ENCODE measurements around the gene ITGA11.
"Not testable (repeated sequence)": the region's sequence is repeated elsewhere in the genome, so short reads cannot be mapped to it uniquely, and the experiment has no call there.

ITGA11 gene

GRCh38 chr15:68422403-68423145 is 9.4 kb downstream of the ITGA11 start:
- DNase-seq = not testable (repeated sequence)

GRCh38 chr15:68421798-68422402 is 10.1 kb downstream of the ITGA11 start:
- no peak for DNase-seq

GRCh38 chr15:68421115-68421551 is 10.8 kb downstream of the ITGA11 start:
- DNase-seq = no peak

- DNase-seq = no peak
These were observed 11.7 kb downstream of the ITGA11 start for GRCh38 chr15:68420186-68420684.

- DNase-seq = no peak
These were observed 12.4 kb downstream of the ITGA11 start for GRCh38 chr15:68419301-68420175.

- peak; percentile 7 for DNase-seq
These were observed 13.3 kb downstream of the ITGA11 start for GRCh38 chr15:68418611-68419161.

- DNase-seq = no peak
These were observed 14.1 kb downstream of the ITGA11 start for GRCh38 chr15:68417897-68418296.

GRCh38 chr15:68417051-68417450 is 14.9 kb downstream of the ITGA11 start:
- no peak for DNase-seq

- no peak for DNase-seq
These were observed 15.8 kb downstream of the ITGA11 start for GRCh38 chr15:68416158-68416535.

- DNase-seq = no peak
These were observed 16.3 kb downstream of the ITGA11 start for GRCh38 chr15:68415501-68416157.

- no peak for DNase-seq
These were observed 16.9 kb downstream of the ITGA11 start for GRCh38 chr15:68415061-68415460.

GRCh38 chr15:68414591-68414990 is 17.4 kb downstream of the ITGA11 start:
- DNase-seq = no peak

GRCh38 chr15:68414206-68414555 is 17.8 kb downstream of the ITGA11 start:
- DNase-seq = no peak

GRCh38 chr15:68413363-68414205 is 18.4 kb downstream of the ITGA11 start:
- DNase-seq = no peak

GRCh38 chr15:68412218-68412617 is 19.7 kb downstream of the ITGA11 start:
- no peak for DNase-seq

GRCh38 chr15:68411735-68412134 is 20.2 kb downstream of the ITGA11 start:
- no peak for DNase-seq

GRCh38 chr15:68411343-68411675 is 20.7 kb downstream of the ITGA11 start:
- no peak for DNase-seq

GRCh38 chr15:68410466-68411342 is 21.3 kb downstream of the ITGA11 start:
- DNase-seq = no peak

- DNase-seq = no peak
These were observed 22.1 kb downstream of the ITGA11 start for GRCh38 chr15:68409736-68410370.

GRCh38 chr15:68408971-68409370 is 23.0 kb downstream of the ITGA11 start:
- DNase-seq = no peak

Measured in NCI-H345 (cell line).